Femur (tissue), 1 donor: Measurements from ENCODE around the gene ATF3.
A peak's percentile ranks its signal among the peaks of the same experiment; 100 is the strongest.
"Not testable (repeated sequence)": the region's sequence is repeated elsewhere in the genome, so short reads cannot be mapped to it uniquely, and the experiment has no call there.

Source experiments
- DNase-seq: peaks from one replicate; pipeline ENCODE4 v3.0.0-alpha.2; 2017

ATF3 gene

GRCh38 chr1:212655668-212656440 lies 47.3 kb downstream of the ATF3 start:
- no peak for DNase-seq

- DNase-seq, result no peak
These were observed 48.2 kb downstream of the ATF3 start for GRCh38 chr1:212656730-212657129.

GRCh38 chr1:212658250-212658649 lies 49.7 kb downstream of the ATF3 start:
- not testable (repeated sequence) for DNase-seq

GRCh38 chr1:212664409-212665199 lies 56.0 kb downstream of the ATF3 start:
- DNase-seq, result no peak

GRCh38 chr1:212665241-212666115 lies 56.9 kb downstream of the ATF3 start:
- DNase-seq, result peak; percentile 86

GRCh38 chr1:212666116-212666775 lies 57.7 kb downstream of the ATF3 start:
- no peak for DNase-seq

GRCh38 chr1:212667223-212668139 lies 58.9 kb downstream of the ATF3 start:
- DNase-seq, result peak; percentile 79

GRCh38 chr1:212668477-212668876 lies 59.9 kb downstream of the ATF3 start:
- no peak for DNase-seq

GRCh38 chr1:212669102-212669501 lies 60.5 kb downstream of the ATF3 start:
- DNase-seq, result no peak

- DNase-seq, result no peak
These were observed 61.0 kb downstream of the ATF3 start for GRCh38 chr1:212669600-212669999.

GRCh38 chr1:212670301-212670700 lies 61.7 kb downstream of the ATF3 start:
- no peak for DNase-seq
